Dedifferentiated amniotic fluid mesenchymal stem cell (primary cell): Measurements from ENCODE around the gene MSMP.

Source experiments
- DNase-seq: peaks from one replicate; pipeline ENCODE4 v3.0.0-alpha.2; 2016; ENCODE audit errors: extremely low spot score

MSMP gene, protein sequence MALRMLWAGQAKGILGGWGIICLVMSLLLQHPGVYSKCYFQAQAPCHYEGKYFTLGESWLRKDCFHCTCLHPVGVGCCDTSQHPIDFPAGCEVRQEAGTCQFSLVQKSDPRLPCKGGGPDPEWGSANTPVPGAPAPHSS

DNA sequence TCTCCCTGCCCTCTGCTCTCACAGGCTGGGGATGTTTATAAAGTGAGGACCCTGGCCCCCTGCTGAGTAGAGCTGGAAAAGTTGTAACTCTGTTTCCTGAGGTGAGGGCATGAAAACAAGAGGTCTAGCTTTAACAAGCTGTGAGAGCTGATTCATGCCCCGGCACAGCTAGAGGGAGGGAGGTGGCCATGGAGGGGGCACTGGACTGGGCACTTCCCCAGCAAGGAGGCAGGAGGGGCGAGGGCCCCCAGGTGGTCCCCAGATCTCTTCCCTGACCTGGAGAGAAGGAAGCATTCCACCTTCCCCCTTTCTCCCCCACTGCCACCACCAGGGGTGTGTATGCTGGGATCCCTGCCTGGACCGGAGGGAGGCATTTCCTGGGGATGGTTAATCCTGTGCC lies at the start of gene MSMP:
Gene MSMP (minus strand): TSS at position 13 of the 400 bp plus-strand sequence. CDS start 147 bp downstream, outside the sequence.
- DNase-seq, result no peak

GRCh38 chr9:35801328-35802128 lies 47.5 kb upstream of the MSMP start:
- no peak for DNase-seq

DNA sequence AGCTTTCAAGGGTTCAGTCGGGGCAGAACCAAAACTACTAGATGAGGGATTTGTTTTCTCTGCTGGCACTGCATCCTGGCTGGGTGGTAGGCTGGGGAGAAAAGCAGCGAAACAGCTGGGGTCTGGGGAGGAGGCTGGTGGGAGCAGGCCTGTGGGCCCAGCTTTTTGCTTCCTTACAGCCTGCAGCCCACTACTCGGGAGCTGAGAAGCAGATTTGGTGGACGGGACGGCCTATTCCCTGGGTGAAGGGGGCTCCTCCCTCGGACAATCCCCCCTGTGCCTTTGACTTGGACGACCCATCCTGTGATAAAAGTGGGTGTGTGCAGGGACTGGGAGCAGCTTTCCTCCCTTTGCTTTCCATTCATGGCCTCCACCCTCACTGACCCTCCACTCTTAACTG lies 46.5 kb upstream of the MSMP start:
- DNase-seq, result no peak

DNA sequence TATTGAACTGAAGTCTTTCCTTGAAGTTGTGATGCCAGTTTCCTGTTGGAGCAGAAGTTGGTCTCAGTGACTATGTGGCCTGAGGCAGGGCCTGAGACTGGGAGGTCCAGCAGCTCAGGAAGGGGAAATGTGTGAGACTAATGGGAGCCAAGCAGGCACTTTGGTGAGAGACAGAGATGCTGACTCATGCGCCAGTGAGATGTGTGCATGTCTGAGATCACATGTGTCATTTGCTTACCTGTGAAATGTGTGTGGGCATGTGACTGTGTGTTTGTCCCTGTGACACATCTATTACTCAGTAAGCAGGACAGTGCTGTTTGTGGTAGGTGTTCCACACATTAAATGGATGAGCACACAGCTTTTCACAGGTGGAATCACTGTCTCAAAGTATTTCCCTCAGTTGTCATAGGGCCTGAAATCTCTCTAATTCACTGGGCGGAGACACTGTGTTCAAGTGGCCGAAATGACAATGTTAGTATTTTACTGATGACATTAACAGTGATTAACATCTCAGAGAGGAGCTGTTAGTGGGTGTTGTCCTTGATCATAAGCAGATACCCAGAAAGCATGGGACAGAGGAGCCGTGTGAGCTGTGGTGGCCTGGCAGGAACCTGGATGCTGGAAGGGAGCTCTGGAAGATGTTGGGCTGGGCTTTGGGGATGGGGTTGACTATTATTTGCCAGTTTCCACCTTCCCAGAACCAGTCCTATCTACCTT lies 44.7 kb upstream of the MSMP start:
- no peak for DNase-seq

DNA sequence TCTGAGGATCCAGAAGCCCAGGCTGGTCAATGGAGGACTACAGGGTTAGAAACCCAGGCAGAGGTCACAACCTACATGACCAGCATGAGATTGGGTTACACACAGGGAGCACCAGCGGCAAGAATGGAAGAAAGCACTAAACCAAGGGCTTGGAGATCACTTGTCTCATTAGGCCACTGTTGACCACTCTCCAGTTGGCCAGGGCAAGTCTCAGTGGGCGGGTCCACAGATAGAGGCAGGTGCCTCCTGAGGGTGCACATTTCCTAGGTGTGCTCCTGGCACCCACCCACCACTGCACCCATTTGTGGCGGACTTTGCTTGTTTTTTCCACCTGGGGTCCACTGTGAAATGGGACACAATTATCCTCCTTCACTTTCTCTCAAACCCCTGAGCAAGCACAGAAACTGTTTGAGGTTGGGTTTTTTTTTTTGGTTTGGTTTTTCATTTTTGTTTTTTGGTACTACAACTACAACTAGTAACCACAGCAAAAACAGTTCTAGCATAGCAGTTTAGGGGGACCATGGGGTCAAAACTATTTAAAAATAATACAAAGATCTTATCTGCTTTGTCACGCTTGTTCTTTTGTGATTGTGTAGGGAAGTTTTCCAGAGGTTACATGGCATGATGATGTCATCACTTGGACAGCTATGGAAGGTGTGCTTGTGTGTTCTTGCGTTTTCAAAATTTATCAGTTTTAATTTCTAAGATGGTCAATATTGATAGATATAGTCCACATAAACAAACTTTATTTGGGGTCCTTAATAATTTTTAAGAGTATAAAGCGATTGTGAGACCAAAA lies 43.4 kb upstream of the MSMP start:
- DNase-seq, result no peak

GRCh38 chr9:35795695-35796094 lies 41.6 kb upstream of the MSMP start:
- no peak for DNase-seq

DNA sequence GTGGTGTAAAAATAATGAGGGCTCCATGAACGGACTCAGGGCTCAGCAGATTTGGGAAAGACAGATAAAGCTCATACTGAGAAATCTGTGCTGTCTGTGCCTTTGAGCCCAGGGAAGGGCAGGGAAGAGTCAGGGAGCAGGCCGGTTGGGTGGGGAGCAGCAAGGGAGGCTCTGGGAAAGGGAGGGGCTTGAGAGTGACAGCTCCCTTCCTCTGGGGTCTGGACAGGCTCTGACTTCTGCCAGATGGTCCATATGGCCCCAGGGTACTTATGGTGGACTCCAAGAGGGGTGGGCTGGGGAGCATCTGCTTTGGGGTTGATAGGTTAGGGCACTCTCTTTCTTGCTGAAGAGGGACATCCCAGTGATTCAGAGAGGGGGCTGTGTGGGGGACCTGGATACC lies 39.4 kb upstream of the MSMP start:
- no peak for DNase-seq

DNA sequence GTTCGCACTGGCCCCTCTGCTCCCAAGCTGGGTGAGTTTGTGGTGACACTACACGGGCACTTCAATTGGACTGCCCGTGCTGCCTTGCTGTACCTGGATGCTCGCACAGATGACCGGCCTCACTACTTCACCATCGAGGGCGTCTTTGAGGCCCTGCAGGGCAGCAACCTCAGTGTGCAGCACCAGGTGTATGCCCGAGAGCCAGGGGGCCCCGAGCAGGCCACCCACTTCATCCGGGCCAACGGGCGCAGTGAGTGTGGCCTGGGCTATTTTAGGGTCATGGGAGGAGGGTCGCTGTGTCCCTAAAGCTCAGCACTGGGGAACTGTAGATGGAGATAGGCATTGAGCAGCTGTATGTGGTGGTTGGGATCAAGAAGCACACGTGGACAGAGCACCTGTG lies 38.8 kb upstream of the MSMP start:
- no peak for DNase-seq

GRCh38 chr9:35792024-35792813 lies 38.1 kb upstream of the MSMP start:
- DNase-seq, result no peak

GRCh38 chr9:35791297-35791921 lies 37.3 kb upstream of the MSMP start, which contains the start of gene NPR2:
Gene NPR2 (plus strand): TSS chr9:35791591. CDS start chr9:35792409, 818 bp downstream.
- DNase-seq, result no peak

DNA sequence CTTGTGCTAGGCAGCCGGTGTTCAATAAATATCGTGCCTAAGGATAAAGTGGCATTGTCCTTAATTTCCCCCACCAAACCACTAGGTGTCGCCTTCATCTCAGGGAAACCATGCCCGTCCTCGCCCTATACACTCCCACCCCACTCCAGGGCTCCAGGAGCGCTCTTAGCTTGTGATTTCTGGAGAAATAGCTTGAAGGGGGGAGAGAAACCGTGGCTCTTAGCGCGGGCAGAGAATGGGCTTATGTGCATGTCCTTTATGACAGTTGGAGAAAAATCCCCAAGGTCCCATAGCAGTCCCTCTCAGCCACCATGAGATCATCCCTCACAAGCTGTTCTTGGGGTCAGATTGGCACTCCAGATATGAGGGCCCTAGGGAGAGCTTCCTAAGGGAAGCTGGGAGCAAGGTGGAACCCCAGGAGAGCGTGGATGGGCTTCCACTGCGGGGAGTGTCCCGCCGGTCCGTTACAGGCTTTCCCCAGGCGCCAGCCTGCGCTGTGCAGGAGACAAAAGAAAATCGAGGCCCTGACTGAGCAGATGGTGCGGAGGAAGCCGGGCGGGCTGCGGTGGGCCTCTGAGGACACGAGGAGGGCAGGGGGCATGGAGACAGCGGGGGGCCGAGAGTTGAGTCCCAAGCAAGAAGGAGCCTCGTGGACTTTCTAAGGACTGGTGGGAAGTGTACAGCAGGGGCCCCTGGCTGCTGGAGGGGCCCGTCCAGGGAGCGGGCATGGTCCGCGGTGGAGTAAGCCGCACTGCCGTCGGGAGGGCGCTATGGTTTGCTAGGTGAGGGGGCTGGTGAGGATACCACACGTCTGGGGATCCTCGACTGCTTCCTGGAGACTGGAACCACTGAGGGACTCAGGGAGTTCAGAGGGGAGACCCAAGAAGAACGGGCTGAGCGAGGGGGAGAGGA lies 36.6 kb upstream of the MSMP start:
- DNase-seq, result peak; percentile 85

- no peak for DNase-seq
Measured at GRCh38 chr9:35790025-35790384, 35.9 kb upstream of the MSMP start.

GRCh38 chr9:35789541-35789940 lies 35.5 kb upstream of the MSMP start:
- no peak for DNase-seq

- no peak for DNase-seq
Measured at GRCh38 chr9:35783418-35783817, 29.3 kb upstream of the MSMP start.

DNA sequence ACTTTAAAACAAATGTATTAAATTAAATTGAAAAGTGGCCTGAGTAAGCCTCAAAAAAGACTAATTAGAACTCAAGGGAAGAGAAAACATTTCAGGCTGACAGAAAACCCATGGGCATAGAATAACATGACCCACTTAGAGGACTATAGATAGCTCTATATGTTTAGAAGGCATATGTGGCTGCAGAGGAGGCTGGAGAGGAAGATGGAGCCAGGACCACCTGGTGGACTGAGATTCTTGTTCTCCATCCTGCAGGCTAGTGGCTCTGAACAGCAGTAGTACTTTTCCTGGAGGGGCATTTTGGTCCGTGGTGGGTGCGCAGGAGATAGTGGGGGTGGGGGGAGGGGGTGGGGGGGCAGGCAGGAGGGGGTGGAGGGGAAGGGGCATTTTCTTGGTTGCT lies 27.0 kb upstream of the MSMP start:
- no peak for DNase-seq

DNA sequence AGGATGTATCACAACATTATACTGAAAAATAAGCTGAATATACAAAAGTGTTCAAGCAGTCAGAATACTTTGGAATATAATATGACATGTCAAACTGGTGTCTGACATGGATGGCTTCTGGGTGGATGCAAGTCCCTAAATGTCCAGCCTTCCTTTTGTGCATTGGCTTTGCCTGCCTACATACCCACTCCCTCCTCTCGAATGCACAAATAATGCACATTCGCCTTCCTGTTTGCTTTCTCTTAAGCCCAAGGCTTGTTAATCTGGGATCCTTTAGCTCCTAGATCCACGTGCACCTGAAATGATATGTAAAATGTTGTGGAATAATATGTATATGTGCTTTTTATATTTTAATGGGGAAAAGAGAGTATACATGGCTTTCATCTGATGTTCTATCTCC lies 24.4 kb upstream of the MSMP start:
- no peak for DNase-seq

DNA sequence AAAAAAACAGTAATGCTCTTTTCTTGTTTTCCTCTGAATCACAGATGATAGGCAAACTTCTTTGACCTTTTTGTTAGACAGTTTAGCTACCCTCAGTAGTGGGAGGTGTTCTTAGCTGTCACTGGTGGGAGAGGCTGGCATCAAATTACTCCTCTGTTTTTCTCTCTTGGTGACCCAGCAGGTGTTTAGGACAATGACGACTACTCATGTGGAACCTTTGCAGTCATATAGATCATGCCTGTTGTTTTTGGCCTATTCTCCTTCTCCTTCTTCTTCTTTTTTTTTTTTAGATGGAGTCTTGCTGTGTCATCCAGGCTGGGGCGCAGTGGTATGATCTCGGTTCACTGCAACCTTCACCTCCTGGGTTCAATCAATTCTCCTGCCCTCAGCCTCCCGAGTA lies 21.9 kb upstream of the MSMP start:
- DNase-seq, result no peak

GRCh38 chr9:35774907-35775635 lies 21.0 kb upstream of the MSMP start:
- DNase-seq, result no peak

DNA sequence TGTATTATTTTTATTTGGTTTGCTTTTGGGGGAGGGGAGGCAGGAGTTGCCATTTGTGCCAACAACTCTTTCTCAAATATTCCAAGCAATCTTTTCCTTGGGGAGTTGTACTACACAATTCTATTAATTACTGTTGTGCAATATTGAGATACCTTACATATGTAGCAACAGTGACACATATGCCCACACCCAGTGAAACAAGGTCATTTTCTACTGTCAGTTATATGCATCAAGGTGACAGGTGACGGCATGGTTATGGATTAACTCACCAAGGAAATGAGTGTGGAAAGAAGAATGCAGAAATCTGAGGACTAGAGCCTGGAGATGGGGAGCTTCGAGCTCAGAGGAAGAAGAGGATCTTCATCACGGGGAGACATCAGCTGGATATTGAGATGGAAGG lies 17.9 kb upstream of the MSMP start:
- no peak for DNase-seq
